ENCODE results near the gene LHFPL6.

Gene LHFPL6

DNA sequence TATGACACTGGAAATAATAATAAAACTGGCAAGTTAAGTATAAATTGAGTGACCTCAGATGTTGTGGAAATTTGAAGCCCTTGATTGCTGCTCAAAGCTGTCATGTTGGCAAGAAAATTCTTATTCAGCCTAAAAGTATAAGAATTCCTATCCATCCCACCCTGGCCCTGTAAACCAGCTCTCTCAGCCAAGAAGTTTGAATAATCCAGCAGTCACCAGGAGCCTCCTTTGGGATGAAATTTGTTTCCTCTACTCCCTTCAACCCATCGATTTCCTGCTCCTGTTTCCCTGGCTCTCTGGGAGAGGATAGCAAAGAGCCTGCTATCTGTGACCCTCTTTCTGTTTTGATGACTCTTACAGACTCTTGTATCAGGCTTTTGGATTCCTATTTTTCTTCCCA is 169.3 kb downstream of the LHFPL6 start:
- Histone ChIP-seq H3K4ac (ENCODE audit: low read length) (no peak overlapping the region), H3K36me3 (replicated peaks in 1 of 2; ENCODE audit: control insufficient read depth in 2 of 2, insufficient read depth in 2 of 2, low read length in 2 of 2) (peaks cover 0 to 6% of the 10 kb centered on the region in 2 donors), H3K79me1 (ENCODE audit: low read depth, low read length) (no peaks in the 10 kb centered on the region), H3K18ac (ENCODE audit: low read length) (no peak overlapping the region), H2AK5ac (ENCODE audit: low read depth, low read length) (no peak overlapping the region), H3K9me3 (replicated peaks in 1 of 2; ENCODE audit: control insufficient read depth in 2 of 2, insufficient read depth in 1 of 2, low read depth in 1 of 2, low read length in 2 of 2) (peaks cover 2 to 29% of the 10 kb centered on the region in 2 donors), H3K4me1 (ENCODE audit: control insufficient read depth in 2 of 2, insufficient read depth in 1 of 2, low read depth in 1 of 2, low read length in 2 of 2) (peaks cover 0 to 2% of the 10 kb centered on the region in 2 donors), H3K9ac (ENCODE audit: low read depth, low read length, poor library complexity) (no peak overlapping the region), H3K27ac (replicated peaks; ENCODE audit: low read length) (no peak overlapping the region), H2BK120ac (ENCODE audit: low read depth, low read length) (no peak overlapping the region), H3K4me2 (ENCODE audit: insufficient read depth, low read length, poor library complexity, severe bottlenecking) (no peak overlapping the region), H2BK5ac (ENCODE audit: low read length) (no peak overlapping the region), H3K4me3 (ENCODE audit: low read length in 2 of 2) (no peak overlapping the region), H2BK15ac (ENCODE audit: low read length) (no peak overlapping the region), H3K27me3 (ENCODE audit: control insufficient read depth in 3 of 3, insufficient read depth in 3 of 3, low read depth in 1 of 3, low read length in 3 of 3) (no peaks in the 10 kb centered on the region), H3K23ac (ENCODE audit: low read depth, low read length, poor library complexity) (no peak overlapping the region), H4K8ac (ENCODE audit: low read depth, low read length) (no peak overlapping the region), H2BK12ac (ENCODE audit: low read length) (no peak overlapping the region), H3K14ac (ENCODE audit: low read length) (no peak overlapping the region), H4K91ac (ENCODE audit: low read depth, low read length, poor library complexity) (no peak overlapping the region), H2AFZ (ENCODE audit: low read length) (no peak overlapping the region)
- no CpG with 5 or more reads among the region's 1 CpG for WGBS, 2 donors (ENCODE audit: extremely low coverage in 2 of 2, insufficient read length in 2 of 2, insufficient replicate concordance in 1 of 2)
- DNase-seq (ENCODE audit: low spot score) = no peak

DNA sequence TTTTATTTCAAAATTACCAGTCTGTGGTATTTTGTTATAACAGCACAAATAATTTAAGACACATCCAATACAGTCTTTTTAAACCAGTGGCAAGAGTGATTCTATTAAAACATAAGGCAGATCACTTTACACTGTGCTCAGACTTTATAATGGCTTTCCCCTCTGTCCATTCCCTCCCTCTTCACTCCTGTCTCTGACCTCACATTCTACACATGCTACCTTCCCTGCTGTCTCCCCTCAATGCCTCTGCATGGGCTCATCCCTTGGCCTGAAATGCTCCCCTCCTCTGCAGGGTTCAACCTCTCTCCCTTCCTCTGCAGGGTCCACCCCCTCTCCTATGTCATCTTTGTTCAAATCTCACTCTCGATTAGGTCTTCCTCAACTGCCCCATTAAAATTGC is 170.8 kb downstream of the LHFPL6 start:
- Histone ChIP-seq H3K9ac (ENCODE audit: low read depth, low read length, poor library complexity) (no peak overlapping the region), H3K9me3 (replicated peaks in 1 of 2; ENCODE audit: control insufficient read depth in 2 of 2, insufficient read depth in 1 of 2, low read depth in 1 of 2, low read length in 2 of 2) (peaks cover 0 to 31% of the 10 kb centered on the region in 2 donors), H3K4ac (ENCODE audit: low read length) (no peak overlapping the region), H2BK12ac (ENCODE audit: low read length) (no peak overlapping the region), H4K8ac (ENCODE audit: low read depth, low read length) (no peak overlapping the region), H3K18ac (ENCODE audit: low read length) (no peak overlapping the region), H2BK15ac (ENCODE audit: low read length) (no peak overlapping the region), H2AFZ (ENCODE audit: low read length) (no peak overlapping the region), H3K79me1 (ENCODE audit: low read depth, low read length) (no peaks in the 10 kb centered on the region), H3K23ac (ENCODE audit: low read depth, low read length, poor library complexity) (no peak overlapping the region), H3K4me1 (ENCODE audit: control insufficient read depth in 2 of 2, insufficient read depth in 1 of 2, low read depth in 1 of 2, low read length in 2 of 2) (peaks cover 0 to 2% of the 10 kb centered on the region in 2 donors), H3K14ac (ENCODE audit: low read length) (no peak overlapping the region), H3K27me3 (ENCODE audit: control insufficient read depth in 3 of 3, insufficient read depth in 3 of 3, low read depth in 1 of 3, low read length in 3 of 3) (no peaks in the 10 kb centered on the region), H2BK5ac (ENCODE audit: low read length) (no peak overlapping the region), H3K36me3 (replicated peaks in 1 of 2; ENCODE audit: control insufficient read depth in 2 of 2, insufficient read depth in 2 of 2, low read length in 2 of 2) (peaks cover 0 to 12% of the 10 kb centered on the region in 2 donors), H2BK120ac (ENCODE audit: low read depth, low read length) (no peak overlapping the region), H3K4me2 (ENCODE audit: insufficient read depth, low read length, poor library complexity, severe bottlenecking) (no peak overlapping the region), H3K4me3 (ENCODE audit: low read length in 2 of 2) (no peak overlapping the region), H4K91ac (ENCODE audit: low read depth, low read length, poor library complexity) (no peak overlapping the region), H2AK5ac (ENCODE audit: low read depth, low read length) (no peak overlapping the region), H3K27ac (replicated peaks; ENCODE audit: low read length) (no peak overlapping the region)
- WGBS, 2 donors (ENCODE audit: extremely low coverage in 2 of 2, insufficient read length in 2 of 2, insufficient replicate concordance in 1 of 2) = no CpG with 5 or more reads among the region's 1 CpG
- no peak for DNase-seq (ENCODE audit: low spot score)

DNA sequence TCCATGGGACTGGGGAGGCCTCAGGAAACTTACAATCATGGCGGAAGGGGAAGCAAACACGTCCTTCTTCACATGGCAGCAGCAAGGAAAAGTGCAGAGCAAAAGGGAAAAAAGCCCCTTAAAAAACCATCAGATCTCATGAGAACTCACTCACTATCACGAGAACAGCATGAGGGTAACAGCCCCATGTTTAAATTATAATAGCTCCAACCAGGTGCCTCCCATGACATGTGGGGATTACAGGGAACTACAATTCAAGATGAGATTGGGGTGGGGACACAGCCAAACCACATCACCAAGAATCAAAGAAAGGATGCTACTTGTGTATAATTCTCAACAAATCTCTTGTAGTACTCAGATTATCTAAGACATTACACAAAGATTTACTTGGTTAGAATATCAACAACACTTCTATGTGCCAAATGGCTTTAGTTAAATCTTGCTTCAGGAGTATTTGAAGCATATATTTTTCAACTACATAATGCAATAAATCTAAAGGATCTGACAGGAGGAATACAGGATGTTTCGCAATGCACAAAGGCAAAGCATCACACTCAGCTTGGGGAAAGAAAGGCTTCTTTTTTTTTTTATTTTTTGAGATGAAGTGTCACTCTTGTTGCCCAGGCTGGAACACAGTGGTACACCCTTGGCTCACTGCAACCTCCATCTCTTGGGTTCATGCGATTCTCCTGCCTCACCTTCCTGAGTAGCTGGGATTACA is 180.0 kb downstream of the LHFPL6 start:
- DNase-seq (ENCODE audit: low spot score) = no peak
- WGBS, 2 donors (ENCODE audit: extremely low coverage in 2 of 2, insufficient read length in 2 of 2, insufficient replicate concordance in 1 of 2) = no CpG with 5 or more reads among the region's 5 CpGs
- H3K23ac ChIP-seq (ENCODE audit: low read depth, low read length, poor library complexity) = no peak overlapping the region

DNA sequence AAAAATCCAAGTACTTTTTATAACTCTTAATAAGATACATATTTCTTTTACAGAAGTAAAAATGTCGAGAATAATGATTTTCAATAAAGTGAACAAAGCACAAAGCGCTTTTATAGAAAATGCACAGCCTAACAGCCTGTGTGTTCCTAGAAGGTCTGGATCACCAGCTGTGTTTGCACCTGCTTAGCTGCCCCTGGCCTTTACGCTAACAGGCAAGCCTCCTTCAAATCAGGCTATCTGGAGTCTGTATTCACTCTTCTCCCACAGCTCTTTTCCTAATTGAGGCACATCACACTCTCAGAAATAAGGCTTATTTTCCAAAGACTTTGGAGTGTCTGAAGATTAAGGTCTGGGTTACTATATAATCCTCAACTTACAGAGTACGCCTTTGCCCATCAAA is 183.1 kb downstream of the LHFPL6 start:
- Histone ChIP-seq H3K36me3 (replicated peaks in 1 of 2; ENCODE audit: control insufficient read depth in 2 of 2, insufficient read depth in 2 of 2, low read length in 2 of 2) (no peaks in the 10 kb centered on the region), H2AK5ac (ENCODE audit: low read depth, low read length) (no peak overlapping the region), H3K4me2 (ENCODE audit: insufficient read depth, low read length, poor library complexity, severe bottlenecking) (no peak overlapping the region), H3K23ac (ENCODE audit: low read depth, low read length, poor library complexity) (no peak overlapping the region), H2BK12ac (ENCODE audit: low read length) (no peak overlapping the region), H3K14ac (ENCODE audit: low read length) (no peak overlapping the region), H2BK5ac (ENCODE audit: low read length) (no peak overlapping the region), H3K9ac (ENCODE audit: low read depth, low read length, poor library complexity) (no peak overlapping the region), H3K27ac (replicated peaks; ENCODE audit: low read length) (no peak overlapping the region), H3K27me3 (ENCODE audit: control insufficient read depth in 3 of 3, insufficient read depth in 3 of 3, low read depth in 1 of 3, low read length in 3 of 3) (no peaks in the 10 kb centered on the region), H4K8ac (ENCODE audit: low read depth, low read length) (no peak overlapping the region), H2AFZ (ENCODE audit: low read length) (no peak overlapping the region), H3K9me3 (replicated peaks in 1 of 2; ENCODE audit: control insufficient read depth in 2 of 2, insufficient read depth in 1 of 2, low read depth in 1 of 2, low read length in 2 of 2) (no peaks in the 10 kb centered on the region), H3K79me1 (ENCODE audit: low read depth, low read length) (no peaks in the 10 kb centered on the region), H3K4me1 (ENCODE audit: control insufficient read depth in 2 of 2, insufficient read depth in 1 of 2, low read depth in 1 of 2, low read length in 2 of 2) (peaks cover 5 to 50% of the 10 kb centered on the region in 2 donors), H2BK120ac (ENCODE audit: low read depth, low read length) (no peak overlapping the region), H3K4ac (ENCODE audit: low read length) (no peak overlapping the region), H4K91ac (ENCODE audit: low read depth, low read length, poor library complexity) (no peak overlapping the region), H3K18ac (ENCODE audit: low read length) (no peak overlapping the region), H3K4me3 (ENCODE audit: low read length in 2 of 2) (no peak overlapping the region), H2BK15ac (ENCODE audit: low read length) (no peak overlapping the region)
- no CpG with 5 or more reads among the region's 4 CpGs for WGBS, 2 donors (ENCODE audit: extremely low coverage in 2 of 2, insufficient read length in 2 of 2, insufficient replicate concordance in 1 of 2)
- DNase-seq (ENCODE audit: low spot score) = no peak

More for the DNA sequence above, 180.0 kb downstream of the LHFPL6 start:
- H3K79me1 ChIP-seq (ENCODE audit: low read depth, low read length) = no peaks in the 10 kb centered on the region
- no peak overlapping the region for H4K91ac ChIP-seq (ENCODE audit: low read depth, low read length, poor library complexity)
- H3K4me1 ChIP-seq (ENCODE audit: control insufficient read depth in 2 of 2, insufficient read depth in 1 of 2, low read depth in 1 of 2, low read length in 2 of 2) = peaks cover 2 to 25% of the 10 kb centered on the region in 2 donors
- H3K18ac ChIP-seq (ENCODE audit: low read length) = no peak overlapping the region
- no peak overlapping the region for H2BK120ac ChIP-seq (ENCODE audit: low read depth, low read length)
- no peak overlapping the region for H3K14ac ChIP-seq (ENCODE audit: low read length)
- no peak overlapping the region for H3K4me2 ChIP-seq (ENCODE audit: insufficient read depth, low read length, poor library complexity, severe bottlenecking)
- no peak overlapping the region for H2AK5ac ChIP-seq (ENCODE audit: low read depth, low read length)
- no peak overlapping the region for H2BK5ac ChIP-seq (ENCODE audit: low read length)
- H3K27ac ChIP-seq (replicated peaks; ENCODE audit: low read length) = no peak overlapping the region
- no peak overlapping the region for H3K9ac ChIP-seq (ENCODE audit: low read depth, low read length, poor library complexity)
- no peak overlapping the region for H2BK12ac ChIP-seq (ENCODE audit: low read length)
- no peak overlapping the region for H3K4ac ChIP-seq (ENCODE audit: low read length)
- no peak overlapping the region for H2BK15ac ChIP-seq (ENCODE audit: low read length)
- H3K36me3 ChIP-seq (replicated peaks in 1 of 2; ENCODE audit: control insufficient read depth in 2 of 2, insufficient read depth in 2 of 2, low read length in 2 of 2) = peaks cover 0 to 5% of the 10 kb centered on the region in 2 donors
- H3K9me3 ChIP-seq (replicated peaks in 1 of 2; ENCODE audit: control insufficient read depth in 2 of 2, insufficient read depth in 1 of 2, low read depth in 1 of 2, low read length in 2 of 2) = peaks cover 0 to 6% of the 10 kb centered on the region in 2 donors
- no peak overlapping the region for H3K4me3 ChIP-seq (ENCODE audit: low read length in 2 of 2)
- no peak overlapping the region for H4K8ac ChIP-seq (ENCODE audit: low read depth, low read length)
- H2AFZ ChIP-seq (ENCODE audit: low read length) = no peak overlapping the region
- H3K27me3 ChIP-seq (ENCODE audit: control insufficient read depth in 3 of 3, insufficient read depth in 3 of 3, low read depth in 1 of 3, low read length in 3 of 3) = no peaks in the 10 kb centered on the region

Data from neuronal stem cell (in vitro differentiated cells).